ENCODE data around the gene P2RY14. TPM values are rescaled to one million over a fixed set of nuclear protein-coding genes. Genes with fewer than 3 reads are reported as not detected.

Gene P2RY14
- total RNA-seq, 2 experiments from 2014 or later: 0.25 to 0.27 TPM

GRCh38 chr3:151312972-151313371 lies 34.6 kb upstream of the P2RY14 start:
- ChIA-PET POLR2A (no interaction called here), CTCF (interaction anchor here (1.0 to 1.3 kb wide), 2 partner anchors 8 to 13 kb away, joined by 4 to 5 read pairs; no protein-coding TSS in a partner anchor)
- DNase-seq: no peak
- peaks cover 11% of the 10 kb centered on the region for H3K4me1 Mint-ChIP-seq
- no peaks in the 10 kb centered on the region for H3K27me3 Mint-ChIP-seq
- no peaks in the 10 kb centered on the region for H3K36me3 Mint-ChIP-seq (ENCODE audit: low read depth)
- no peak overlapping the region for H3K27ac Mint-ChIP-seq
- no peak overlapping the region for H3K4me3 Mint-ChIP-seq
- no peaks in the 10 kb centered on the region for H3K9me3 Mint-ChIP-seq

GRCh38 chr3:151309566-151309965 lies 31.2 kb upstream of the P2RY14 start:
- Mint-ChIP-seq H3K27me3 (no peaks in the 10 kb centered on the region), H3K4me3 (no peak overlapping the region), H3K9me3 (no peaks in the 10 kb centered on the region), H3K27ac (no peak overlapping the region), H3K36me3 (ENCODE audit: low read depth) (no peaks in the 10 kb centered on the region), H3K4me1 (peaks cover 25% of the 10 kb centered on the region)
- CTCF ChIA-PET: interaction anchor here (1.5 kb wide), 1 partner anchor 18 kb away, joined by 3 read pairs; no protein-coding TSS in a partner anchor
- POLR2A ChIA-PET: no interaction called here
- DNase-seq: no peak

DNA sequence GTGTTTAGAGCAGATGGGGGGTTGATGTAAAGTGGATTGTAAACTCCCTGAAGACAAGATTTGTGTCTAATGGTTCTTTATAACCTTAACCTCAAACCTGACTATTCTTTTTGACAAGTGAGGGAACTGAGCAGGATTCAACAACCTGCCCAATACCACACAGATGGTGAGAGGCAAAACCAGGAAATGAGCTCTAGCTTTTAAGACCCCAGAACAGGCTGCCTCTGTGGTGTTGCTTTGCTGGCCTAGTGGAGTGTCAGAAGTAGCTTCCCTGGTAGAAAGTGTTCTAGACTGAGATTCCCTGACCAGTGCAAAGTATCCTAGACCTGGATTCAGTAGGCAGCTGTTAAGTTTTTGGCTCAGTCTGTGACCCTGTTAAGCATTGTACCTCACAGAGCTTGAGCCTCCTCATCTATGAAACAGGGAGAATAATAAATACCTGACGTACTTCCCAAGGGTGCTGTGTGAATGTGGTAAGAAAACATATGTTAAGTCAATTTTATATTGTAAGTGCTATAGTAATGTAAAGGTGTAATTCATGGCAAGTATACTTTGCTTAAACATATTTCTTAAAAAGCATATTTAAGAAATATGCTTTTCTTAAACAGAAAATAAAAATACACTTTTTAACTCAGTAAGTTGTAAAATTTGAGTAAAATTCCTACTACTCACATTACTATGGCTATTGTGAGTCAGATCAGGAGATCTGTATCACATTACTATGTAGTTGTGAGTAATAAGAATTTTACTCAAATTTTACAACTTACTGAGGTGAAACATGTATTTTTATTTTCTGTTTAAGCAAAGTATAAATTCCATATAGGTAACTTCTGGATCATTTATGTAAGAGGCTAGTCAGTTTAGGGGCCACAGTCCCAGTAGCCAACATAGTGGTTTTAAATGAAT lies 29.5 kb upstream of the P2RY14 start:
- H3K4me3 Mint-ChIP-seq: no peak overlapping the region
- ChIA-PET POLR2A (no interaction called here), CTCF (interaction anchor here (0.9 to 1.9 kb wide), 4 partner anchors 15 to 112 kb away, joined by 3 to 5 read pairs (median 4); no protein-coding TSS in a partner anchor)
- H3K36me3 Mint-ChIP-seq (ENCODE audit: low read depth): peaks cover 1% of the 10 kb centered on the region
- H3K27ac Mint-ChIP-seq: no peak overlapping the region
- H3K27me3 Mint-ChIP-seq: no peaks in the 10 kb centered on the region
- no peak for DNase-seq
- no peaks in the 10 kb centered on the region for H3K9me3 Mint-ChIP-seq
- peaks cover 27% of the 10 kb centered on the region for H3K4me1 Mint-ChIP-seq

DNA sequence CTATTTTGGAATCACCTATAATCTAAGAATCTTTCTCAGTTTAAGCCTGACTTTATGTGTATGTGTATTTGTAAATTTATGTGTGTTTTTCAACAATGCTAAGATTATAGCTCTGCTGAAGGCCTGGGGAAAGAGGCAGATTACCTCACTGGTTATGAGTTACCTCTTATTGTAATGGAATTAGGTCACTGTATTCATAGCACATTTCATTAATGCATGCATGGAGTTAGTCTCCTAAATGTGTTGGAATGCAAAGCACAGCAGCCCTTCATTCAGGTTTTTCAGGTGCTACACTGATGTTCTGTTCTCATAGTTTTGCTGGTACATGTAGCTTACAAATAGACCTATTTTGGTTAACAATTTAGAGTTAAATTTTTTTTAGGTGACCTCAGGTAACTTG lies 28.8 kb upstream of the P2RY14 start:
- peaks cover 29% of the 10 kb centered on the region for H3K4me1 Mint-ChIP-seq
- H3K27ac Mint-ChIP-seq: no peak overlapping the region
- H3K9me3 Mint-ChIP-seq: no peaks in the 10 kb centered on the region
- ChIA-PET POLR2A (no interaction called here), CTCF (interaction anchor here (0.6 to 1.9 kb wide), 6 partner anchors 14 to 1092 kb away, joined by 3 to 5 read pairs (median 4); no protein-coding TSS in a partner anchor)
- H3K27me3 Mint-ChIP-seq: no peaks in the 10 kb centered on the region
- DNase-seq: no peak
- H3K4me3 Mint-ChIP-seq: no peak overlapping the region
- H3K36me3 Mint-ChIP-seq (ENCODE audit: low read depth): peaks cover 1% of the 10 kb centered on the region

DNA sequence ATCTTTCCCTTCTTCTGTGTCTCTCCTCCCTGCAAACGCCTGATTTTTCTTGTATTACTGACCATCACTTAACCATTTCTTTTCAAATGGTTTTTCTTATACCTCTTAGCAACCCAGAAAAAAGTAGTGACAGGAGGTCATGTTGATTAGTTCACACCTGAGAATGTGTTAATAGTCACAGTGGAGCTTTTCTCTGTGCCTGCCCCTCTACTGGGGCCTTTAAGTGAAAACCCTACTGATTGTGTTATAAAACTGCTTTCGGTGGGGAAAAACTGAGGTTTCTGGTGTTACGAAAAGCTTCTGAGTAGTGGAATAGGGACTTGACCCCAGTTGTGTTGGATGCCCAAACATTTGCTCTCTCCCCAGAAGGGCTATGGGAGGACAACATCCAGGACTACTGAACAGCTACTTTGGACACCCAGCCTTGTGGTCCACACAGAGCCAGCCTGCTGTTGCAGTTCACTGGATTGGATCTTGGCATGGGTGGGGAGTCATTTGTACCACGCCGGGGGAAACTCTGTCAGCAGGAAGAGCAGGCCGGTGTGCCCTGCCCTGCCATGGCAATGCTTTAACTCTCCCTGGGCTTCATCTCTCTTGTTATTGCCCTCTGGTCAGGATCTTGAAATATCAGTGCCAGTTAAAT lies 27.9 kb upstream of the P2RY14 start:
- DNase-seq: no peak
- CTCF ChIA-PET: interaction anchor here (0.5 to 2.3 kb wide), 5 partner anchors 9 to 38 kb away, joined by 3 to 7 read pairs (median 4); no protein-coding TSS in a partner anchor
- POLR2A ChIA-PET: no interaction called here
- H3K27me3 Mint-ChIP-seq: no peaks in the 10 kb centered on the region
- H3K4me3 Mint-ChIP-seq: no peak overlapping the region
- peaks cover 33% of the 10 kb centered on the region for H3K4me1 Mint-ChIP-seq
- peaks cover 1% of the 10 kb centered on the region for H3K36me3 Mint-ChIP-seq (ENCODE audit: low read depth)
- no peak overlapping the region for H3K27ac Mint-ChIP-seq
- no peaks in the 10 kb centered on the region for H3K9me3 Mint-ChIP-seq

- POLR2A ChIA-PET: interaction anchor here (0.7 kb wide), 1 partner anchor 168 kb away, joined by 3 read pairs; no protein-coding TSS in a partner anchor
- Mint-ChIP-seq H3K27me3 (no peaks in the 10 kb centered on the region), H3K36me3 (ENCODE audit: low read depth) (peaks cover 1% of the 10 kb centered on the region), H3K27ac (no peak overlapping the region), H3K4me3 (no peak overlapping the region), H3K9me3 (no peaks in the 10 kb centered on the region), H3K4me1 (peaks cover 33% of the 10 kb centered on the region)
- DNase-seq: no peak
- CTCF ChIA-PET: interaction anchor here (0.5 to 2.3 kb wide), 8 partner anchors 8 to 31 kb away, joined by 3 to 7 read pairs (median 4); partner anchors contain the start of genes GPR87 and P2RY14
Observed at GRCh38 chr3:151305775-151306151, 27.4 kb upstream of the P2RY14 start.

GRCh38 chr3:151305060-151305774 lies 26.9 kb upstream of the P2RY14 start:
- Mint-ChIP-seq H3K9me3 (no peaks in the 10 kb centered on the region), H3K27me3 (no peaks in the 10 kb centered on the region), H3K36me3 (ENCODE audit: low read depth) (peaks cover 1% of the 10 kb centered on the region), H3K4me3 (no peak overlapping the region), H3K4me1 (peaks cover 33% of the 10 kb centered on the region), H3K27ac (peak overlapping the region; percentile 4)
- no peak for DNase-seq
- CTCF ChIA-PET: interaction anchor here (0.5 to 2.3 kb wide), 10 partner anchors 8 to 137 kb away, joined by 3 to 8 read pairs (median 5); partner anchors contain the start of genes GPR87 and P2RY14
- POLR2A ChIA-PET: interaction anchor here (0.7 kb wide), 1 partner anchor 168 kb away, joined by 3 read pairs; no protein-coding TSS in a partner anchor

DNA sequence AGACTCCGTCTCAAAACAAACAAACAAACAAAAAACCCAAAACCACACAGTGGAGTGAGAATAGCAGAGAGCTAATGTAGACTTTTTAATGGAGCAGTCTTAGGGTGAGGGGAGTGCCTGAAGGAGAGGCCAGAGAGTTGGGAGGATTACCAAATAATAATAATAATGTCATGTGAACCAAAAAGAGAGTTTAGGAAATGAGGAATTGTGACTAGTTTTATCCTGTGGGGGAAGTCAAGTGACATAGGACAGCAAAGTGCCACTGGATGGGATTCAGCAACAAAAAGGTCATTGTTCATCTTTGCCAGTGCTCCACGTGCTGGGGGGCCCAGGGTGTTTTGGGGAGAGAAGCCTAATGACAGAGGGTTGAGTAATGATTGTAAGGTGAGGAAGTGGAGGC lies 25.4 kb upstream of the P2RY14 start:
- Mint-ChIP-seq H3K4me3 (no peak overlapping the region), H3K27ac (no peak overlapping the region), H3K9me3 (no peaks in the 10 kb centered on the region), H3K4me1 (peaks cover 33% of the 10 kb centered on the region), H3K27me3 (peaks cover 3% of the 10 kb centered on the region), H3K36me3 (ENCODE audit: low read depth) (peaks cover 1% of the 10 kb centered on the region)
- ChIA-PET POLR2A (no interaction called here), CTCF (interaction anchor here (1.0 to 1.8 kb wide), 2 partner anchors 11 to 136 kb away, joined by 3 to 8 read pairs; no protein-coding TSS in a partner anchor)
- DNase-seq: no peak

DNA sequence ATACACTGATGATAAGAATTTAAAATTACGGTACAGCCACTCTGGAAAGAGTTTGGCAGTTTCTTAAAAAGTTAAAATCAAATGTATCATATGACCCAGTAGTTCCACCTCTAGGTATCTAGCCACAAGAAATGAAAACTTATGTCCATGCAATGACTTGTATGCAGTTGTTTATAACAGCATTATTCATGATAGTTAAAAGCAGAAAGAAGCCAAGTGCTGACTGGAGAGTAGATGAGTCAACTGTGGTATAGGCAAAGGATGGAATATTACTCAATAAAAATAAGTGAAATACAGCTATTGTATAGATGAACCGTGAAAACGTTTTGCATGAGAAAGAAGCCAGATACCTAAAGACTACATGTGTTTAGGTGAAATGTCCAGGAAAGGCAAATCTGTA lies 23.4 kb upstream of the P2RY14 start:
- peaks cover 8% of the 10 kb centered on the region for H3K27me3 Mint-ChIP-seq
- H3K4me3 Mint-ChIP-seq: no peak overlapping the region
- H3K9me3 Mint-ChIP-seq: no peaks in the 10 kb centered on the region
- H3K4me1 Mint-ChIP-seq: peaks cover 26% of the 10 kb centered on the region
- DNase-seq: no peak
- ChIA-PET POLR2A (no interaction called here), CTCF (no interaction called here)
- H3K27ac Mint-ChIP-seq: no peak overlapping the region
- peaks cover 1% of the 10 kb centered on the region for H3K36me3 Mint-ChIP-seq (ENCODE audit: low read depth)

GRCh38 chr3:151300539-151300938 lies 22.2 kb upstream of the P2RY14 start:
- Mint-ChIP-seq H3K4me3 (no peak overlapping the region), H3K27ac (no peak overlapping the region), H3K36me3 (ENCODE audit: low read depth) (peaks cover 1% of the 10 kb centered on the region), H3K4me1 (peaks cover 16% of the 10 kb centered on the region), H3K9me3 (no peaks in the 10 kb centered on the region), H3K27me3 (peaks cover 8% of the 10 kb centered on the region)
- POLR2A ChIA-PET: no interaction called here
- no peak for DNase-seq
- CTCF ChIA-PET: no interaction called here

DNA sequence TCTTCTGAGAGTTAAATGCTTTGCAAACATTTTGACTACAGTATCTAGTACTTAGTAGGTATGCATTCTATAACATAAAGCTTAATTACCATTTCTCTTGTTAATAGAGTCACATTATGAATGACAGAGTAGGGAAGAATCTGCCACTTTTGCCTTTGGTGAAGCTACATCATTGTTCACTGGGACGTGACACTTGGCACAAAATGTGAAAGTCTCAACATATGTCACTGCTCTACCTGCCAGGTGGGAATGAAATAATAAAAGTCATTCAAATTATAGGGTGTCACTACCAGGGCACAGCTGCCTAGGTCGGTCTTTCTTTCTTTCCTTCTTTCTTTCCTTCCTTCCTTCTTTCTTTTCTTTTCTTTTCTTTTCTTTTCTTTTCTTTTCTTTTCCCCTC lies 20.7 kb upstream of the P2RY14 start:
- peaks cover 8% of the 10 kb centered on the region for H3K4me1 Mint-ChIP-seq

GRCh38 chr3:151297429-151297828 lies 19.1 kb upstream of the P2RY14 start:
- Mint-ChIP-seq H3K36me3 (ENCODE audit: low read depth) (no peaks in the 10 kb centered on the region), H3K4me1 (peaks cover 4% of the 10 kb centered on the region), H3K27me3 (peaks cover 8% of the 10 kb centered on the region), H3K9me3 (no peaks in the 10 kb centered on the region), H3K27ac (no peak overlapping the region), H3K4me3 (no peak overlapping the region)
- DNase-seq: no peak
- ChIA-PET CTCF (interaction anchor here (0.7 to 1.5 kb wide), 2 partner anchors 8 to 21 kb away, joined by 3 read pairs; no protein-coding TSS in a partner anchor), POLR2A (no interaction called here)

More for the DNA sequence above, 20.7 kb upstream of the P2RY14 start:
- no peaks in the 10 kb centered on the region for H3K9me3 Mint-ChIP-seq
- CTCF ChIA-PET: interaction anchor here (0.9 kb wide), 1 partner anchor 12 kb away, joined by 4 read pairs; no protein-coding TSS in a partner anchor
- H3K36me3 Mint-ChIP-seq (ENCODE audit: low read depth): peaks cover 1% of the 10 kb centered on the region
- POLR2A ChIA-PET: no interaction called here
- DNase-seq: no peak
- no peak overlapping the region for H3K4me3 Mint-ChIP-seq
- no peak overlapping the region for H3K27ac Mint-ChIP-seq
- peaks cover 8% of the 10 kb centered on the region for H3K27me3 Mint-ChIP-seq
